Measurements from ENCODE around the gene BEND3.

BEND3 gene

GRCh38 chr6:107070686-107071085 is 44.6 kb downstream of the BEND3 start:
- no peak for ATAC-seq
- TF ChIP-seq SNAI2 (CRISPR knock-in tag; IDR thresholded peaks at IDR 0.05) (no peak), ZFP30 (CRISPR knock-in tag; IDR thresholded peaks at IDR 0.05) (no peak), BACH2 (CRISPR knock-in tag; IDR thresholded peaks at IDR 0.05; ENCODE audit: borderline replicate concordance) (no peak), TSHZ2 (CRISPR knock-in tag; IDR thresholded peaks at IDR 0.05) (no peak), ESRRG (CRISPR knock-in tag; IDR thresholded peaks at IDR 0.05) (no peak), ARNTL (CRISPR knock-in tag; IDR thresholded peaks at IDR 0.05; ENCODE audit: borderline replicate concordance, low read depth) (no peak), GLIS3 (CRISPR knock-in tag; IDR thresholded peaks at IDR 0.05) (no peak), ISL1 (CRISPR knock-in tag; IDR thresholded peaks at IDR 0.05) (no peak), ZC3H10 (CRISPR knock-in tag; IDR thresholded peaks at IDR 0.05) (no peak), ZFP3 (CRISPR knock-in tag; IDR thresholded peaks at IDR 0.05) (no peak), CSRNP3 (CRISPR knock-in tag; IDR thresholded peaks at IDR 0.05) (no peak), PPARA (CRISPR knock-in tag; IDR thresholded peaks at IDR 0.05; ENCODE audit: borderline replicate concordance) (no peak), CREB5 (CRISPR knock-in tag; IDR thresholded peaks at IDR 0.05; ENCODE audit: low read depth) (no peak), TOX (CRISPR knock-in tag; IDR thresholded peaks at IDR 0.05; ENCODE audit: borderline replicate concordance) (no peak), TCF4 (CRISPR knock-in tag; IDR thresholded peaks at IDR 0.05; ENCODE audit: borderline replicate concordance) (no peak), POU6F1 (CRISPR knock-in tag; IDR thresholded peaks at IDR 0.05; ENCODE audit: borderline replicate concordance, low read depth) (no peak), PATZ1 (CRISPR knock-in tag; IDR thresholded peaks at IDR 0.05; ENCODE audit: borderline replicate concordance) (no peak), CSDC2 (CRISPR knock-in tag; IDR thresholded peaks at IDR 0.05) (no peak), ZNF70 (CRISPR knock-in tag; IDR thresholded peaks at IDR 0.05) (no peak), ZNF565 (CRISPR knock-in tag; conservative IDR thresholded peaks at IDR 0.05; ENCODE audit: low read depth) (no peak)

GRCh38 chr6:107069631-107070548 is 45.4 kb downstream of the BEND3 start:
- ATAC-seq = no peak
- TF ChIP-seq ZNF70 (CRISPR knock-in tag; IDR thresholded peaks at IDR 0.05) (no peak), ZNF8 (CRISPR knock-in tag; IDR thresholded peaks at IDR 0.05) (no peak), SNAI2 (CRISPR knock-in tag; IDR thresholded peaks at IDR 0.05) (no peak), ZFP30 (CRISPR knock-in tag; IDR thresholded peaks at IDR 0.05) (no peak), POU6F1 (CRISPR knock-in tag; IDR thresholded peaks at IDR 0.05; ENCODE audit: borderline replicate concordance, low read depth) (no peak), CSRNP3 (CRISPR knock-in tag; IDR thresholded peaks at IDR 0.05) (no peak), TCF4 (CRISPR knock-in tag; IDR thresholded peaks at IDR 0.05; ENCODE audit: borderline replicate concordance) (no peak), CREB5 (CRISPR knock-in tag; IDR thresholded peaks at IDR 0.05; ENCODE audit: low read depth) (no peak), OSR1 (CRISPR knock-in tag; IDR thresholded peaks at IDR 0.05) (no peak), ZNF565 (CRISPR knock-in tag; conservative IDR thresholded peaks at IDR 0.05; ENCODE audit: low read depth) (no peak), RARB (CRISPR knock-in tag; IDR thresholded peaks at IDR 0.05) (no peak), BACH2 (CRISPR knock-in tag; IDR thresholded peaks at IDR 0.05; ENCODE audit: borderline replicate concordance) (no peak)

Data from SK-N-SH treated with all-trans-retinoic acid at 6 μM for 48 hours (cell line).